Progenitor cell of endocrine pancreas (in vitro differentiated cells): ENCODE data around the gene ACTBL2. TPM values are rescaled to one million over a fixed set of nuclear protein-coding genes. Genes with fewer than 3 reads are reported as not detected.

Experiments used
- DNase-seq: peaks from one replicate; pipeline ENCODE4 v3.0.0; 2021; ENCODE audit warnings: low spot score; ENCODE audit not compliant: unreplicated experiment
- H3K27ac Mint-ChIP-seq: 2 replicates; pipeline ENCODE4 v1.8.0; 2021; ENCODE audit warnings: mild to moderate bottlenecking, moderate library complexity, mixed read lengths
- H3K27me3 Mint-ChIP-seq: 2 replicates; pipeline ENCODE4 v1.8.0; 2021; ENCODE audit warnings: mixed read lengths
- H3K36me3 Mint-ChIP-seq: 2 replicates; pipeline ENCODE4 v1.8.0; 2022; ENCODE audit warnings: mixed read lengths; ENCODE audit not compliant: insufficient read depth
- H3K4me1 Mint-ChIP-seq: 2 replicates; pipeline ENCODE4 v1.8.0; 2021; ENCODE audit warnings: low read depth, mixed read lengths
- H3K4me3 Mint-ChIP-seq: 2 replicates; pipeline ENCODE4 v1.8.0; 2021; ENCODE audit warnings: low read depth, mild to moderate bottlenecking, moderate library complexity, mixed read lengths
- H3K9me3 Mint-ChIP-seq: 2 replicates; pipeline ENCODE4 v1.8.0; 2021; ENCODE audit warnings: low read depth, mixed read lengths
- total RNA-seq: library from RNA; stranded (reverse); gene quantifications from 2 replicates; pipeline ENCODE4 v1.2.1, GENCODE V29; 2021
- TF ChIP-seq, protein P1 (sequence below): fragments of 200-600 bp; sonication (generic); IDR thresholded peaks from one replicate; pipeline ENCODE4 v1.5.0; 2021; ENCODE audit warnings: antibody characterized with exemption, mild to moderate bottlenecking; ENCODE audit not compliant: unreplicated experiment

ACTBL2 gene
- total RNA-seq, 1 donor from 2014 or later, result not detected

DNA sequence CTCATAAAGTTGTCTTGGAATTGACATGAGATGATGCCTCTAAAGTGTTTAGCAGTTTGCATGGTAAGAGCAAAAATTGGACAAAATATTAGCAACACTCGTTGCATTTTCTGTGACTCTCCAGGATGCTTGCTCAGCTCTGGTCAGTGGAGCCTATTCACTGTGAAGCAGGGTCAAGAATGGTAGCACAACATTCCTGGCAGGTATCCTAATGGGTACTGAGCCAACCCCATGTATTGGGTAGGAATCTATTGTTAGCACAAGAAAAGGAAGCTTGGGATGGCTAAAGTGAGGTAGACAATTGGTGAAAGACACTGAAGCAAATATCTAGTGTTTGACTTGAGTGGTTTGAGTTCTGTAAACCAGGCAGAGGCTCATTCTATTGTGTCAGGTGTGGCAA lies 10.4 kb upstream of the ACTBL2 start:
- peaks cover 10% of the 10 kb centered on the region for H3K27me3 Mint-ChIP-seq
- no peak overlapping the region for H3K4me3 Mint-ChIP-seq
- no peaks in the 10 kb centered on the region for H3K36me3 Mint-ChIP-seq
- TF ChIP-seq, protein P1, sequence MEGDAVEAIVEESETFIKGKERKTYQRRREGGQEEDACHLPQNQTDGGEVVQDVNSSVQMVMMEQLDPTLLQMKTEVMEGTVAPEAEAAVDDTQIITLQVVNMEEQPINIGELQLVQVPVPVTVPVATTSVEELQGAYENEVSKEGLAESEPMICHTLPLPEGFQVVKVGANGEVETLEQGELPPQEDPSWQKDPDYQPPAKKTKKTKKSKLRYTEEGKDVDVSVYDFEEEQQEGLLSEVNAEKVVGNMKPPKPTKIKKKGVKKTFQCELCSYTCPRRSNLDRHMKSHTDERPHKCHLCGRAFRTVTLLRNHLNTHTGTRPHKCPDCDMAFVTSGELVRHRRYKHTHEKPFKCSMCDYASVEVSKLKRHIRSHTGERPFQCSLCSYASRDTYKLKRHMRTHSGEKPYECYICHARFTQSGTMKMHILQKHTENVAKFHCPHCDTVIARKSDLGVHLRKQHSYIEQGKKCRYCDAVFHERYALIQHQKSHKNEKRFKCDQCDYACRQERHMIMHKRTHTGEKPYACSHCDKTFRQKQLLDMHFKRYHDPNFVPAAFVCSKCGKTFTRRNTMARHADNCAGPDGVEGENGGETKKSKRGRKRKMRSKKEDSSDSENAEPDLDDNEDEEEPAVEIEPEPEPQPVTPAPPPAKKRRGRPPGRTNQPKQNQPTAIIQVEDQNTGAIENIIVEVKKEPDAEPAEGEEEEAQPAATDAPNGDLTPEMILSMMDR, result no peak
- DNase-seq, result no peak
- H3K9me3 Mint-ChIP-seq, result no peaks in the 10 kb centered on the region
- H3K27ac Mint-ChIP-seq, result no peak overlapping the region
- no peaks in the 10 kb centered on the region for H3K4me1 Mint-ChIP-seq

DNA sequence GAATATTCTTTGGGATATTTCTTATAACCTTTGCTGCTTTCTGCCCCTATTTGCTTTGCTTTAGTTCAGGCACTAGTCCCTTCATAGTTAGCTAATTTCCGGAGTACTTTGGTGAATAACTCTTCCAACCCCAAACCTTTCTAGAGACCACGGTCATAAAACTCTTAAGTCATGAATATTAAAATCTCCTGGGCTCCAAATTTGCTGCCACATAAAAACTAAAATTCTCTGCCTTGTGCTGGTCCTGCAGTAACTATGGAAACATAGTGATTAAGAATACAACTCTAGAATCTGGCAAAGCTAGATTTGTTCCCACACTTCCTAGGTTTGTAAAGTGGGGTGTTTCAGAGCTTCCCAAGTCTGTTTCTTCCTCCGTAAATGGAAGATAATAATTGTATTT lies 10.0 kb upstream of the ACTBL2 start:
- no peak overlapping the region for H3K4me3 Mint-ChIP-seq
- peaks cover 10% of the 10 kb centered on the region for H3K27me3 Mint-ChIP-seq
- no peaks in the 10 kb centered on the region for H3K36me3 Mint-ChIP-seq
- DNase-seq, result no peak
- H3K9me3 Mint-ChIP-seq, result no peaks in the 10 kb centered on the region
- H3K4me1 Mint-ChIP-seq, result no peaks in the 10 kb centered on the region
- TF ChIP-seq, protein P1, result no peak
- no peak overlapping the region for H3K27ac Mint-ChIP-seq

DNA sequence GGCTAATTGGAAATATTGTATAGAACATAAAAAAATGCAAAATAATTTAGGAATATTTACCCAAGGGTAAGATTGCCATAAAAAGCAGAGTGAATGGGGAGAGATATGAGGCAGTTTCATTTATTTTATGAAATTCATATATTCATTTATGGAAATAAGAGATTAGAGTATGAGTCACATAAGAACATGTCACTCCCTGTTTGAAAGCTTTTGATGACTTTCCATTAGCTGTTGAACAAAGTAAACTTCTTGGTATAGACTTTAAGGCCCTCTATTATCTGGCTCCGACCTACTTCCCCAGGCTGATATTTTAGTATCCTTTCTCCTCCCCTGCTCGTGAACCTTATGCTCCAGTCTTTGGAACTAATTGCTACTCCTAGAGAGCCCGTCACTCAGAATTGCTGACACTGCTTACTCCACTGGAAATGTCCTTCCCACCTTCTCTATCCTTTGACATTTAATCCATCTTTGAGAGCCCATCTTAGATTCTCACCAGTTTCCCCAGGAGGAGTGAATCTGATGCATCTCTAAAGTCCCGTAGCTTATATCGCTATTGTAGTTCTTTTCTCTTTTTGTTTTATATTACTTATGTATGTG lies 8.9 kb upstream of the ACTBL2 start:
- H3K4me3 Mint-ChIP-seq, result no peak overlapping the region
- no peaks in the 10 kb centered on the region for H3K9me3 Mint-ChIP-seq
- TF ChIP-seq, protein P1, result no peak
- H3K36me3 Mint-ChIP-seq, result no peaks in the 10 kb centered on the region
- no peak for DNase-seq
- no peaks in the 10 kb centered on the region for H3K4me1 Mint-ChIP-seq
- H3K27me3 Mint-ChIP-seq, result peaks cover 10% of the 10 kb centered on the region
- H3K27ac Mint-ChIP-seq, result no peak overlapping the region

DNA sequence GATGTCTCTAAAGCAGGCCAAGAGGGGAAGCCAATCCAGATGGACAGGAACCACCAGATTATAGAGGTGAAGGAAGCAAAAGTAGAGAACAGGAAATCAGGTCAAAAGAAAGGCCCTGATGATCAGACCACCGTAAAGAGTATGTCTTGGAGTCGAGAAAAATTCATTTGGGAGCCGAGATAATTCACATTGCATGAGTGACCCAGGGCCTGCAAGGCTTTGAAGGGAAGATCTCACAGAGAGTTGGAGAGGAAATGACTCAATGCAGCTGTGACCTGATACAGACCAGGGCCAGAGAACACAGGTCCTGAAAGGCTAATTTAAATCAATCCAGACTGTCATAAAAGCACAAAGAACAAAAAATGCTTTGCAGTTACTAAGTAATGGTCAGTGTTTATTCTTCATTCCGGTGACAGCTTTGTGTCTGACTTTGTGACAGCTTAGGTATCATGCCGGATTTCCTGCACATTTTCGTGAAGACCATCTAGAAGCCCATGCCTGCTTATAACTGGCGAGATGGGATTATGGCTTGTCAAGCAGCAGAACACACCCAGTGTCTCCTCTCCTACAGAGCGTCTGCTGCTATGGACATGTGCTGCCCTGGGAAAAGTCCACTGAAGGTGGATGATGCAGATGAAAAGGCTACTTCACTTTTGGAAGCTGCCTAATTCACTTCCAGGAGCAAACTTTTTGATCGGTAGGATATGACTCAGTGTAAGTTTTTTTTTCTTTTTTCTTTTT lies 5.8 kb upstream of the ACTBL2 start:
- no peak for DNase-seq
- no peaks in the 10 kb centered on the region for H3K27me3 Mint-ChIP-seq
- no peaks in the 10 kb centered on the region for H3K9me3 Mint-ChIP-seq
- H3K27ac Mint-ChIP-seq, result no peak overlapping the region
- H3K4me3 Mint-ChIP-seq, result no peak overlapping the region
- H3K4me1 Mint-ChIP-seq, result no peaks in the 10 kb centered on the region
- H3K36me3 Mint-ChIP-seq, result no peaks in the 10 kb centered on the region
- TF ChIP-seq, protein P1, result no peak

DNA sequence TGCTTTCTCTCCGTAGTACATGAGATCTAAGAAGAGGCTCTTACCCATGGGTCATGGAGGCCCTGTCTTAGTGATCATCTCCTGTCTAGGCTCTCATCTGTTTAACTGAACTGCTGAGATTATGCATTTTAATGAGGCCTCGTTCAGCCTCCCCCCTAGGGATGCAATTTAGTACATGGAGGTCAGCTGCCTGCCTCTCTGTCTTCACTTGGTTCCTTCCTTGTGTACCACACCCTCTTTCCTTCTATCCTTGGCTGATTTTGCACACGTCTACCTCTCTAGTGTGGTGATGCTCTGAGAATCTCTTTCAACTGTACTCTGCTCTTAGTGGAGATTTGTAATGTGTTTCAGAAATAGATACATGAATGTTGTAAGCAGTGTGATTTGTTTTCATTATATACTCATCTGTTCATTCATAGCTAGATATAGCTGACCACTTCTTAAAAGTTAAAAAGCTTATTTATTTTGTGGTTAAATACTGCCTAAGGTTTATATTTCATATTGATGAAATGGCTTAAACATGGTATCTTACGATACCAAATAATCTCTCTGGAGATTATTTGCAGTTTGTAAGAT lies 3.5 kb upstream of the ACTBL2 start:
- Mint-ChIP-seq H3K27ac (no peak overlapping the region), H3K36me3 (no peaks in the 10 kb centered on the region), H3K27me3 (no peaks in the 10 kb centered on the region), H3K4me3 (no peak overlapping the region), H3K9me3 (no peaks in the 10 kb centered on the region), H3K4me1 (no peaks in the 10 kb centered on the region)
- TF ChIP-seq, protein P1, result no peak
- no peak for DNase-seq
